ENCODE measurements around the gene PAK5. TPM values are rescaled to one million over a fixed set of nuclear protein-coding genes. Genes with fewer than 3 reads are reported as not detected.

Gene PAK5
- total RNA-seq, 1 donor from 2014 or later, result 0.25 TPM

DNA sequence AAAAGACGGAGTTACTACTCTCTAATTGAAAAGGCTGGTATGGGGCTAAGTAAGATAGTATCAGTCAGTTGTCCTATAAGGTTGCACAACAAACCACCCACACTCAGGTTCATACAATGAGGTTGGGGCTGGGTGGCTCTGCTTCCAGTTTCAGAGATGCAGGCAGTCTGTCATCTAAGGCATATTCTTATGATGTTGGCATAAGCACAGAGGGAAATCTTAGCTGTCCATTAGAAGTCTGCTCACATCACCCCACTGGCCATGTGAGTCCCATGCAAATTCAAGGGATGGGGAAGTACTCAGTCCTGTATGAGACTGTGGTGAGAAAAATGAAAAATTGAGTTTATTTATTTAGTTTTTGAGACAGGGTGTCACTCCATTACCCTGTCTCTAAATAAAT, 205.9 kb downstream of the PAK5 start:
- Histone ChIP-seq H3K4me3 (no peak overlapping the region), H3K27me3 (no peaks in the 10 kb centered on the region), H3K36me3 (no peaks in the 10 kb centered on the region), H3K4me1 (no peaks in the 10 kb centered on the region), H3K27ac (no peak overlapping the region), H3K9me3 (no peaks in the 10 kb centered on the region)
- DNase-seq (ENCODE audit: extremely low spot score in 2 of 2), result no peak
- intact Hi-C loops (cut with DNase I), result no loop called here
- no peak for TF ChIP-seq POLR2A (IDR thresholded peaks at IDR 0.05)
- no peak for TF ChIP-seq POLR2AphosphoS5 (IDR thresholded peaks at IDR 0.05; ENCODE audit: insufficient read depth in 1 of 2, low read depth in 1 of 2)
- TF ChIP-seq, protein P1, sequence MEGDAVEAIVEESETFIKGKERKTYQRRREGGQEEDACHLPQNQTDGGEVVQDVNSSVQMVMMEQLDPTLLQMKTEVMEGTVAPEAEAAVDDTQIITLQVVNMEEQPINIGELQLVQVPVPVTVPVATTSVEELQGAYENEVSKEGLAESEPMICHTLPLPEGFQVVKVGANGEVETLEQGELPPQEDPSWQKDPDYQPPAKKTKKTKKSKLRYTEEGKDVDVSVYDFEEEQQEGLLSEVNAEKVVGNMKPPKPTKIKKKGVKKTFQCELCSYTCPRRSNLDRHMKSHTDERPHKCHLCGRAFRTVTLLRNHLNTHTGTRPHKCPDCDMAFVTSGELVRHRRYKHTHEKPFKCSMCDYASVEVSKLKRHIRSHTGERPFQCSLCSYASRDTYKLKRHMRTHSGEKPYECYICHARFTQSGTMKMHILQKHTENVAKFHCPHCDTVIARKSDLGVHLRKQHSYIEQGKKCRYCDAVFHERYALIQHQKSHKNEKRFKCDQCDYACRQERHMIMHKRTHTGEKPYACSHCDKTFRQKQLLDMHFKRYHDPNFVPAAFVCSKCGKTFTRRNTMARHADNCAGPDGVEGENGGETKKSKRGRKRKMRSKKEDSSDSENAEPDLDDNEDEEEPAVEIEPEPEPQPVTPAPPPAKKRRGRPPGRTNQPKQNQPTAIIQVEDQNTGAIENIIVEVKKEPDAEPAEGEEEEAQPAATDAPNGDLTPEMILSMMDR (IDR thresholded peaks at IDR 0.05), result no peak

DNA sequence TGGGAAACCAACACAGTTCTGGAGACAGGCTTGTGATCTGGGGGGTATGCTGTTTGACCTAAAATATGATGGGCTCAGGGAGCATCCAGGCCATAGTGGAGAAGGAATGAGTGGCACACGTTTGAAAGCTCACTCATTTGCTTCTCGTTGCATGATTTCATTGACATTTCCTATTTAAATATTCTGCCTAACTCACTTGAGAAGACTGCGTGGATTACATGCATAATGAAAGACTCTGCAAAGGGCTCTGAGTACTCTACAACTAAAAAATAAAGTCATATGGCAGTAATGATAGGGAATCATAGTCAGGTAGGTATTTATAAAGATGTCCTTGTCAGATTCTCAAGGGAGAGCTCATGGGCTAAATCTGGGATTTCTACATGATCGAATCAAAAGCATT, 206.6 kb downstream of the PAK5 start:
- no peak for DNase-seq (ENCODE audit: extremely low spot score in 2 of 2)
- H3K36me3 ChIP-seq, result no peaks in the 10 kb centered on the region
- H3K4me3 ChIP-seq, result no peak overlapping the region
- H3K4me1 ChIP-seq, result no peaks in the 10 kb centered on the region
- no peaks in the 10 kb centered on the region for H3K27me3 ChIP-seq
- H3K9me3 ChIP-seq, result no peaks in the 10 kb centered on the region
- intact Hi-C loops (cut with DNase I), result no loop called here
- H3K27ac ChIP-seq, result no peak overlapping the region
- TF ChIP-seq POLR2A (IDR thresholded peaks at IDR 0.05), result no peak
- TF ChIP-seq POLR2AphosphoS5 (IDR thresholded peaks at IDR 0.05; ENCODE audit: insufficient read depth in 1 of 2, low read depth in 1 of 2), result no peak
- TF ChIP-seq, protein P1 (IDR thresholded peaks at IDR 0.05), result no peak

DNA sequence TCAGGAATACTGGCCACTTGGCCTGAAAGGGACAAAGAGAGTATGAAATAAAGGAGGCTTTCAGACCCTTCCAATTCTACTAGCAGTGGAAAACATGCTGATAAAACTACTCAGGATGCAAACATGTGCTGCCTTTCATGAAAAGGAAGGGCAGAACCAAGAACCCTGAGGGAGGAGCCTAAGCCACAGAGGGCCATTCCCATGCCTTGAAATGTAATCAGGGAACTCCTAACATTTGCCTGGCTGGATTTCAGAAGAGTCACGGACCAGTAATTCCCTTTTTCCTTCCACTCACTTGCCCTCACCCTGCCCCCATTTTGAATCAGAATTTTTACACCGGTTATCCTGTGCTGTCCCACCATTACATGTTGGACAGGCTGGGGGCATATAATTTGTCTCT, 208.3 kb downstream of the PAK5 start:
- H3K36me3 ChIP-seq, result no peaks in the 10 kb centered on the region
- no peak for TF ChIP-seq POLR2A (IDR thresholded peaks at IDR 0.05)
- no peak for TF ChIP-seq POLR2AphosphoS5 (IDR thresholded peaks at IDR 0.05; ENCODE audit: insufficient read depth in 1 of 2, low read depth in 1 of 2)
- TF ChIP-seq, protein P1 (IDR thresholded peaks at IDR 0.05), result no peak
- H3K4me3 ChIP-seq, result no peak overlapping the region
- H3K27me3 ChIP-seq, result no peaks in the 10 kb centered on the region
- no peaks in the 10 kb centered on the region for H3K4me1 ChIP-seq
- no peak for DNase-seq (ENCODE audit: extremely low spot score in 2 of 2)
- intact Hi-C loops (cut with DNase I), result no loop called here
- H3K9me3 ChIP-seq, result no peaks in the 10 kb centered on the region
- no peak overlapping the region for H3K27ac ChIP-seq

DNA sequence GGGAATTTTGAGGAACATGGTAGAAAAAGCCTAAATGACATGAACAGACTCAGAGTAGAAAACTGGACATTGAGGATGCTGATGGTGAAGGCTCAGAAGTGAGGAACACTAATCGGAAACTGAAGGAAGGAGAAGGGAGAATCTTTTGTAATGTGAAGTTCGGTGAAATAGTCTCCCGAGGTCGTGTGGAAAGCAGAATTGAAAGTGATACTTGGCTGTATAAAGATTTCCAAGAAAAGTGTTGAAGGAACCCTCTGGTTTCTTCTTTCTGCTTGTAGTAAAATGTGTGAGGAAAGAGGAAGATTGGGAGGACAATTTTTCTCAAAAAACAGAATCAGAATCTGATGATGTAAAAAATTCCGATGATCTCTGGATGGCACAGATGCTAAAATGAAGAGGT, 209.0 kb downstream of the PAK5 start:
- Histone ChIP-seq H3K9me3 (no peaks in the 10 kb centered on the region), H3K4me3 (no peak overlapping the region), H3K27me3 (no peaks in the 10 kb centered on the region), H3K27ac (no peak overlapping the region), H3K4me1 (no peaks in the 10 kb centered on the region), H3K36me3 (no peaks in the 10 kb centered on the region)
- TF ChIP-seq, protein P1 (IDR thresholded peaks at IDR 0.05), result no peak
- TF ChIP-seq POLR2AphosphoS5 (IDR thresholded peaks at IDR 0.05; ENCODE audit: insufficient read depth in 1 of 2, low read depth in 1 of 2), result no peak
- TF ChIP-seq POLR2A (IDR thresholded peaks at IDR 0.05), result no peak
- no peak for DNase-seq (ENCODE audit: extremely low spot score in 2 of 2)
- intact Hi-C loops (cut with DNase I), result no loop called here

DNA sequence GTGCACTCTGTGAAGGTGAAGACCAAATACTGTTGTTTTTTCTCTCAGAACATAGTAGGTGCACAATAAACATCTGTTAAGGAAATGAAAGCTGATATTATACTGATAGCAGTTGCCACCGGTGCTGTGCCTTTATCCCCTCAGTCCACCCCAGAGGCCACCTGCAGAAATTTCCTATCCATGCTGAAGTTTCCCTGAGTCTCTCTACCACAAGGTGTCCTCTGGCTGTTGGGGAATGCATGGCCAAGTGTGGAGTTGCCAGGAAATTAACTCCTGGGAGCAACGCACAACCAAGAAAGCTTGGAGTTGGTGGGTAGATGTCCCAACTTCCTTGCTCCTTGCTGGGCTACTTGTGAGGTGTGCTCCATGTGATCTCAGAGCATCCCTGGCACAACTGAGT, 210.3 kb downstream of the PAK5 start:
- H3K27me3 ChIP-seq, result no peaks in the 10 kb centered on the region
- no peak overlapping the region for H3K4me3 ChIP-seq
- H3K9me3 ChIP-seq, result no peaks in the 10 kb centered on the region
- intact Hi-C loops (cut with DNase I), result no loop called here
- no peak for TF ChIP-seq POLR2AphosphoS5 (IDR thresholded peaks at IDR 0.05; ENCODE audit: insufficient read depth in 1 of 2, low read depth in 1 of 2)
- TF ChIP-seq, protein P1 (IDR thresholded peaks at IDR 0.05), result no peak
- no peak for TF ChIP-seq POLR2A (IDR thresholded peaks at IDR 0.05)
- no peak for DNase-seq (ENCODE audit: extremely low spot score in 2 of 2)
- H3K27ac ChIP-seq, result no peak overlapping the region
- H3K4me1 ChIP-seq, result no peaks in the 10 kb centered on the region
- no peaks in the 10 kb centered on the region for H3K36me3 ChIP-seq
